Colonic mucosa (tissue), 4 donors: ENCODE data around the gene SYT17. TPM values are rescaled to one million over a fixed set of nuclear protein-coding genes. Genes with fewer than 3 reads are reported as not detected.
"Not testable (repeated sequence)": the region's sequence is repeated elsewhere in the genome, so short reads cannot be mapped to it uniquely, and the experiment has no call there.

Experiments
- DNase-seq: peaks from one replicate; pipeline ENCODE4 v3.0.0-alpha.2; 2020
- H3K27ac ChIP-seq: fragments of 200-600 bp; one replicate; pipeline ENCODE4 v1.8.0; 2021
- H3K27me3 ChIP-seq: fragments of 200-600 bp; one replicate; pipeline ENCODE4 v1.8.0; 2021
- H3K36me3 ChIP-seq: fragments of 200-600 bp; one replicate; pipeline ENCODE4 v1.8.0; 2021
- H3K4me1 ChIP-seq: fragments of 200-600 bp; one replicate; pipeline ENCODE4 v1.8.0; 2021; ENCODE audit warnings: mild to moderate bottlenecking
- H3K4me3 ChIP-seq: fragments of 200-600 bp; one replicate; pipeline ENCODE4 v1.8.0; 2021
- H3K9ac ChIP-seq, 2 donors: one replicate each; pipeline ENCODE4 v1.7.0; 2013; ENCODE audit warnings: control low read depth in 2 of 2, low read depth in 2 of 2, low read length in 2 of 2
- H3K9me3 ChIP-seq: fragments of 200-600 bp; one replicate; pipeline ENCODE4 v1.8.0; 2021
- intact Hi-C: fragments of 100-400 bp; cut with DNase I; formaldehyde crosslinking; loops from one replicate; pipeline ENCODE4 v1.14.1; 2022
- total RNA-seq, 2 donors: library from RNA; stranded (reverse); fragmentation: NEBNext Ultra II Directional in 1 of 2; extraction: Animal tissue kit (Norgen Biotek cat#: 25700) in 1 of 2; gene quantifications; one replicate each; pipeline ENCODE4 v1.2.1, GENCODE V29; 2021
- TF ChIP-seq, protein P1 (sequence below): fragments of 200-600 bp; IDR thresholded peaks from one replicate; pipeline ENCODE4 v1.8.0; 2022; ENCODE audit warnings: antibody characterized with exemption, mild to moderate bottlenecking
- donor health status: healthy.
- donor health status: DM: no; HTN: no; CAD: no.
- donor health status: DM: no; HTN: no; CAD: no.

SYT17 gene
- total RNA-seq, 2 donors from 2014 or later = 5.1 to 5.5 TPM

DNA sequence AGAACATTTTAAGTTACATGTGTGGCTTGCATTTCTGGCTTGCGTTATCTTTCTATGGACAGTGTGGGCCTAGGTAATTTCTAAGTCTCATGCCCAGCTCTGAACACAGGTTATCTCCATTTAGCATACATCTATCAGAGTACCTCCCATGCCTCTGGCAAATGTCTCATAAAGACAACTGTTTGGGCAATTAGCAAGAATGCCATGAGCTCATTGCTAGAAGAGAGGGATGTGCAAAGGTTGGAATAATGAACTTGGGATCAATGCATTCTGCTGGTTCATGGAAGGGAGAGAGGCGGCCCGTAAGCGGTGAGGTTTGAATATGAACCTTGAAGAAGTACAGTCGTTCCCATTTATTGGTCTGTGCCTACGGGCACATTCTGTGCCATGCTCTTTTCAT, 14.4 kb downstream of the SYT17 start:
- no peak for DNase-seq
- TF ChIP-seq, protein P1, sequence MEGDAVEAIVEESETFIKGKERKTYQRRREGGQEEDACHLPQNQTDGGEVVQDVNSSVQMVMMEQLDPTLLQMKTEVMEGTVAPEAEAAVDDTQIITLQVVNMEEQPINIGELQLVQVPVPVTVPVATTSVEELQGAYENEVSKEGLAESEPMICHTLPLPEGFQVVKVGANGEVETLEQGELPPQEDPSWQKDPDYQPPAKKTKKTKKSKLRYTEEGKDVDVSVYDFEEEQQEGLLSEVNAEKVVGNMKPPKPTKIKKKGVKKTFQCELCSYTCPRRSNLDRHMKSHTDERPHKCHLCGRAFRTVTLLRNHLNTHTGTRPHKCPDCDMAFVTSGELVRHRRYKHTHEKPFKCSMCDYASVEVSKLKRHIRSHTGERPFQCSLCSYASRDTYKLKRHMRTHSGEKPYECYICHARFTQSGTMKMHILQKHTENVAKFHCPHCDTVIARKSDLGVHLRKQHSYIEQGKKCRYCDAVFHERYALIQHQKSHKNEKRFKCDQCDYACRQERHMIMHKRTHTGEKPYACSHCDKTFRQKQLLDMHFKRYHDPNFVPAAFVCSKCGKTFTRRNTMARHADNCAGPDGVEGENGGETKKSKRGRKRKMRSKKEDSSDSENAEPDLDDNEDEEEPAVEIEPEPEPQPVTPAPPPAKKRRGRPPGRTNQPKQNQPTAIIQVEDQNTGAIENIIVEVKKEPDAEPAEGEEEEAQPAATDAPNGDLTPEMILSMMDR = no peak

DNA sequence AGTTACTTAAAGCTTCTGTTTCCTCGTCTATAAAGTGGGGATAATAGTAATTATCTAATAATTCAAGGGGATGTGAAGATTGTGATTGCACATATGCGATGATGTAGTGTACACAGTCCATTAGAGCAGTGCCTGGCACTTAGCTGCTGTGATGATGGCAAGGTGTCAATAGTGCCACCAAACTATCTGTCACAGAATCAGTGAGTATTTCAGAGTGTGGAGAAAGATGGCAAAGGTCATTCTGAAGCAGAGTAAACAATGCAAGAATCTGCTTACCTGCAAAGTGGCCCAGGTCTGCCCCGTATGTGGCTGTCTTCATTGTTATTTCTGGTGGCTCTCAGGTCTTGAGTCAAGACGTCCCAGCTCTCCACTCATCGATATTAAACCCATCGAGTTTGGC, 15.1 kb downstream of the SYT17 start:
- H3K36me3 ChIP-seq = no peaks in the 10 kb centered on the region
- H3K9me3 ChIP-seq = no peaks in the 10 kb centered on the region
- DNase-seq = no peak
- TF ChIP-seq, protein P1 = no peak
- no peaks in the 10 kb centered on the region for H3K4me1 ChIP-seq
- no peak overlapping the region for H3K4me3 ChIP-seq
- no peak overlapping the region for H3K9ac ChIP-seq
- no peaks in the 10 kb centered on the region for H3K27me3 ChIP-seq
- H3K27ac ChIP-seq = no peak overlapping the region
- intact Hi-C loops = no loop called here

More for the DNA sequence above, 14.4 kb downstream of the SYT17 start:
- Histone ChIP-seq H3K27ac (no peak overlapping the region), H3K9me3 (no peaks in the 10 kb centered on the region), H3K4me3 (no peak overlapping the region), H3K4me1 (no peaks in the 10 kb centered on the region), H3K36me3 (no peaks in the 10 kb centered on the region), H3K27me3 (no peaks in the 10 kb centered on the region), H3K9ac (no peak overlapping the region)
- intact Hi-C loops = no loop called here

DNA sequence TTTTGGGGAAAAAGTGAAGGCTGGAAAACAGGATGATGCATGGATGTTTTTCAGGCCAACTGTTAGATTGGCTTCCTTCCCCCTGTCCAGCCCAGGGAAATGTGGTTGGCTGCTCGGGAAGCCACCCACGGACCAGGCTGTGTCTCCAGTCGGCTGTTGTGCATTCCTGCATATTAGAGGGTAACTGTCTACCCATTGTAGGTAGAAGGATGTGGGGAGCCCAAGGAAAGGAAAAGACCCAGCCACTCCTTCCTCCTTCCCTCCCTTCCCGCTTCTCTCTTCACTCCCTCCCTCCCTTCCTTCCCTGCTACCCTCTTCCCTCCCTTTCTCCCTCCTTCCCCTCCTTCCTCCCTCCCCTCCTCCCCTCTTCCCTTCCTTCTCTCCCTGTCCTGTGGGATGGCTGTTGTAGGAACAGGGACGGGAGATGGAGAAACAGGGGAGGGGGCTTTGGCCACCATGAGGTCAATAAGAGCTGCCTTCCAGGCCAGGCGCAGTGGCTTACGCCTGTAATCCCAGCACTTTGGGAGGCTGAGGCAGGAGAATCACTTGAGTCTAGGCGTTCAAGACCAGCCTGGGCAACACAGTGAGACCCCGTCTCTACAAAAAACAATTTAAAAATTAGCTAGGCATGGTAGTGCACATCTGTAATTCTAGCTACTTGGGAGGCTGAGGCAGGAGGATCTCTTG, 16.9 kb downstream of the SYT17 start:
- no peak overlapping the region for H3K27ac ChIP-seq
- TF ChIP-seq, protein P1 = no peak
- no peak overlapping the region for H3K4me3 ChIP-seq
- no peaks in the 10 kb centered on the region for H3K27me3 ChIP-seq
- H3K9me3 ChIP-seq = no peaks in the 10 kb centered on the region
- no peak overlapping the region for H3K9ac ChIP-seq
- no peaks in the 10 kb centered on the region for H3K4me1 ChIP-seq
- intact Hi-C loops = no loop called here
- no peaks in the 10 kb centered on the region for H3K36me3 ChIP-seq
- no peak for DNase-seq

DNA sequence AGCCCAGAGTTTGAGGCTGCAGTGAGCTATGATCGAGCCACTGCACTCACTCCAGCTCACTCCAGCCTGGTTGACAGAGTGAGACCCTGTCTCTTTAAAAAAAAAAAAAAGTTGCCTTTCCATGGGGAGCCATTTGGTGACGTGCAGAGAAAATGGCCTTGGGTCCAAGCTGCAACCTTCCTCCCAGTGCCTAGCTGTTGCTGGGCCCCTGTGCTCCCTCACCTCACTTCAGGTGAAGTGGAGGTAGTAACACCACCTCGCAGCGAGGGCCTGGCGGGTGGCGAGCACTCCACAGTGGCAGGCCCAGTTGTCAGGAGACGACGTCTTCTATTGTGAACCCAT, 17.4 kb downstream of the SYT17 start:
- H3K9ac ChIP-seq = no peak overlapping the region
- H3K4me1 ChIP-seq = no peaks in the 10 kb centered on the region
- no peaks in the 10 kb centered on the region for H3K36me3 ChIP-seq
- H3K27me3 ChIP-seq = no peaks in the 10 kb centered on the region
- no peak overlapping the region for H3K4me3 ChIP-seq
- intact Hi-C loops = no loop called here
- TF ChIP-seq, protein P1 = no peak
- no peaks in the 10 kb centered on the region for H3K9me3 ChIP-seq
- DNase-seq = no peak
- no peak overlapping the region for H3K27ac ChIP-seq

DNA sequence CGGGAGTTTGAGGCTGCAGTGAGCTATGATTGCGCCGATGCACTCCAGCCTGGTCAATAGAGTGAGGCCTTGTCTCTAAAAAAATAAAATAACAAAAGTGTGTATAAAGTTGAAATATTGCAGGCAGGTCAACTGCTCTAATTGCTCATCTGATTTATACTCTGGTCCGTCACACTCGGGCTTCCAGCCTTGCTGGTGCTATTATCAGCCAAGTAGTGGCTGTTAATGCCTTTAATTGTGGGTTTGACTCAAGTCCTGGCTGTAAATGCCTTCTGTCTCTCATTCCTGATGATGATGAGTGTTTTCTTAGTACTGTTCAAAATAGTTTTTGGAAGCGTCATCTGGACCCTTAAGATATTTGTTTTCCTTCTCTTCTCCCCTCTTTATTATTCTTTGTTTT, 18.4 kb downstream of the SYT17 start:
- Histone ChIP-seq H3K27me3 (no peaks in the 10 kb centered on the region), H3K27ac (no peak overlapping the region), H3K9me3 (no peaks in the 10 kb centered on the region), H3K9ac (no peak overlapping the region), H3K36me3 (no peaks in the 10 kb centered on the region), H3K4me1 (no peaks in the 10 kb centered on the region), H3K4me3 (no peak overlapping the region)
- no peak for DNase-seq
- TF ChIP-seq, protein P1 = no peak
- intact Hi-C loops = no loop called here

DNA sequence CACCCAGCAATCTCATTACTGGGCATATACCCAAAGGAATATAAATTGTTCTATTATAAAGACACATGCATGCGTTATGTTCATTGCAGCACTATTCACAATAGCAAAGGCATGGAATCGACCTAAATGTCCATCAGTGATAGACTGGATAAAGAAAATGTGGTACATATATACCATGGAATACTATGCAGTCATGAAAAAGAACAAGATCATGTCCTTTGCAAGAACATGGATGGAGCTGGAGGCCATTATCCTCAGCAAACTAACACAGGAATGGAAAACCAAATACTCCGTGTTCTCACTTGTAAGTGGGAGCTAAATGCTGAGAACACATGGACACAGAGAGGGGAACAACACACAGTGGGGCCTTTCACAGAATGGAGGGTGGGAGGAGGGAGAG, 19.9 kb downstream of the SYT17 start:
- H3K27ac ChIP-seq, DNase-seq, H3K9me3 ChIP-seq, H3K36me3 ChIP-seq, H3K27me3 ChIP-seq, H3K4me3 ChIP-seq, H3K4me1 ChIP-seq, intact Hi-C loops, H3K9ac ChIP-seq: not testable (repeated sequence)
